C1 segment of cervical spinal cord (tissue), 14 donors: ENCODE measurements around the gene ALDH9A1.
A peak's percentile ranks its signal among the peaks of the same experiment; 100 is the strongest.
"Not testable (repeated sequence)": the region's sequence is repeated elsewhere in the genome, so short reads cannot be mapped to it uniquely, and the experiment has no call there.

ENCODE experiments used
- DNase-seq, 14 donors: peaks; one replicate each; lab custom pipeline; 2025; lab: John Stamatoyannopoulos, UW

The ALDH9A1 gene

GRCh38 chr1:165697881-165698760 lies at the start of gene ALDH9A1:
ALDH9A1 (minus strand) TSS chr1:165698562; CDS start chr1:165698558, 4 bp downstream.
- DNase-seq: peak; percentile 56 to 91 (median 80)

DNA sequence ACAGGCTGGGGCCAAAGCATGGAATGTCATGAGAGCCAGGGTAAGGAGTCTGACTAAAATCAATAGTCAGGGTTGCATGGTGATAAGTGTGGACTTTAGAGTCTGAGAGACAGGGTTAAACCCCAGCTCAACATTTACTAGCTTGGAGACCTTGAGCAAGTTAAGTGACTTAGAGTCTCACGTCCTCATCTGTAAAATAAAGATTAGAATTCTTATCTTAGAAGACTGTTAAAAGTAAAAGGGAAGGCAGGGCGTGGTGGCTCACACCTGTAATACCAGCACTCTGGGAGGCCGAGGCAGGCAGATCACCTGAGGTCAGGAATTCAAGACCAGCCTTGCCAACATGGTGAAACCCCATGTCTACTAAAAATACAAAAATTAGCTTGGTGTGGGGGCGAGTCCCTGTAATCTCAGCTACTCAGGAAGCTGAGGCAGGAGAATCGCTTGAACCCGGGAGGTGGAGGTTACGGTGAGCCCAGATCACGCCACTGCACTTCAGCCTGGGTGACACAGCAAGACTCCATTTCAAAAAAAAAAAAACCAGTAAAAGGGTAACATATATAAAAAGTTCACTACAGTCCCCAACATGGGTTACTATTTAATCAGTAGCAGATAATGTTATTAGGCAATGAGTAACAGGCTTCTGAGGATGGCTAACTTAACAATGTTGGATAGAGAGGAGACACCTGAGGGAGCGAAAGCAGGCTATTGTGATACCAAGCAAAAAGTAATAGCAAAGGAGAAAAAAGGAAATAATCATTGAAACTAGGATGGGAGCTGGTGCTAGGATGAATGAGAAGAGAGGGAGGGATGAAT lies 49.5 kb upstream of the ALDH9A1 start:
- no peak for DNase-seq

GRCh38 chr1:165744913-165745312 lies 46.6 kb upstream of the ALDH9A1 start:
- not testable (repeated sequence) for DNase-seq

- no peak for DNase-seq
Measured at GRCh38 chr1:165742194-165742593, 43.8 kb upstream of the ALDH9A1 start.

GRCh38 chr1:165738794-165739193 lies 40.4 kb upstream of the ALDH9A1 start:
- no peak for DNase-seq

DNA sequence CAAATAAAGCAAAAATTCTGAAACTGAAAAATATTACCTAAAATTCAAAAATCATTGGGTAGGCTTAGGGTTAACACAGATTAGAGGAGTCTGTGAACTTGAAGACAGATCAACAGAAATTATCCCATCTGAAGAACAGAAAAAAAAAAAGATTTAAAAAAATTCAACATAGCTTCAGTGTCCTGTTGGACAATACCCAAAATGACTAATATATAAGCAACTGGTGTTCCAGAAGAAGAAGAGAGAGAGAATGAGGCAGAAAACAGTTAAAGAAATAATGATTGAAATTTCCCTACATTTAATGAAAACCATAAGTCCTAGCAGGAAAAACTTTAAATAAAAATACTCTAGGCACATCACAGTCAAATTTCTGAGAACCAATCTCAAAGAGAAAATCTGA lies 38.8 kb upstream of the ALDH9A1 start:
- no peak for DNase-seq

DNA sequence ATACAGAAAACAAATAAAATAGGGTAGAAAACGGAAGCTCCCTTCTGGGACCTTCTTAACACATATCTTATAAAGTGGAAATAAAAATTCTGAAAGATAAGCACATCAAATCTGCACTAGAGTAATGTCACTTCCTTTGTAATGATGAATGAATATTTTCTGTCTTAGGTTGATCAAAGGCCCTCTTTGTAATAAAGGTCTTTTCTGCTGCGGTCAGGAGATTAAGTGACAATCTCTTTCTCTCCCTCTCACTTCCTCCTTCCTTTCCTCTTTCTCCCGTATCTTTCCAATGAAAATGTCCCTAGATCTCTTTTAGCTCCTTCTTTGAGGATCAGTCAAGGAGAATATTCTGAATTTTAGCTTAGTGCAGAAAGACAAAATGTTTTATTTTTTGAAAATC lies 36.5 kb upstream of the ALDH9A1 start:
- no peak for DNase-seq

DNA sequence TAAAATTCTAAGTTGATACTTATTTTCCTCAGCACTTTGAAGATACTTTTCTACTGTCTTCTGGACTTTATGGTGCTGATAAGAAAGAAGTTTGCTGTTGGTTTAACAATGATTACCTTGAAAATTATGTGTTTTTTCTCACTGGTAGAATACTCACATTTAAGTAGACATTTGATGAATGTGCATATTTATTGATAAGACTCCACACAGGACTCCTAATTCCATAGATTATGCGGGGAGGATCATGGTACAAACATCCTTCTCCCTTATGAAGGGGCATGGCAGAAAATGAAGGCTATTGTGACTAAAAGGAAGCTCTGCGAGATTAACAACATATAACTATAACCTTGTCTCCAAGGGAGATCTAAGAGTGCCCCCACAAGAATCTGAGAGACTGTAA lies 28.5 kb upstream of the ALDH9A1 start:
- no peak for DNase-seq

- no peak for DNase-seq
Measured at GRCh38 chr1:165726169-165726568, 27.8 kb upstream of the ALDH9A1 start.

DNA sequence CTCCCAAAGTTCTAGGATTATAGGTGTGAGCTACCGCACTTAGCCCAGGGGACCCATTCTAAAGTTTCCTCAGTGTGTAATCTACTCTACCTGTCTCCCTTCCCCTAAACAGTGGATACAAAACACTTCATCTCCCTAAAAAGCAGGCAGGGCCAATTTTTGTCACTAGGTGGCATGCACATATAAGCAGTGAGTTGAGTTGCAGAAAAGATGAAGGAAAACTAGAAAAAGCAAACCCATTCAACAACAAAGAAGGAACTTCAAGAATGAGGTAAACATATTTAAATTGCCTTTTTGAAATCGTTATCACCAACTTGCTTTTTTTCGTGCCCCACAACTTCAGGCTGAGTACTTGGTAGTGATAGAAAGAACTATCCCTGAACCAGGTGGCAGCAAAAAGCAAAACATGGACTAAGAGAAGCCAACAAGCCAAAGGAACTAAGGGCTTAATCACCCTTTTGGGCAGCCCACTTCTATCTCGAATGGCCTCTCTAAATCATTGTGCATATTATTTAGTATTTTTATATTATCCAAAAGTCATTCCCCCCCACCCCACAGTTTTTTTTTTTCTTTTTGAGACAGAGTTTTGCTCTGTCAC lies 19.7 kb upstream of the ALDH9A1 start:
- peak in 5 of 14 donors; percentile 2 to 13 (median 8) for DNase-seq

DNA sequence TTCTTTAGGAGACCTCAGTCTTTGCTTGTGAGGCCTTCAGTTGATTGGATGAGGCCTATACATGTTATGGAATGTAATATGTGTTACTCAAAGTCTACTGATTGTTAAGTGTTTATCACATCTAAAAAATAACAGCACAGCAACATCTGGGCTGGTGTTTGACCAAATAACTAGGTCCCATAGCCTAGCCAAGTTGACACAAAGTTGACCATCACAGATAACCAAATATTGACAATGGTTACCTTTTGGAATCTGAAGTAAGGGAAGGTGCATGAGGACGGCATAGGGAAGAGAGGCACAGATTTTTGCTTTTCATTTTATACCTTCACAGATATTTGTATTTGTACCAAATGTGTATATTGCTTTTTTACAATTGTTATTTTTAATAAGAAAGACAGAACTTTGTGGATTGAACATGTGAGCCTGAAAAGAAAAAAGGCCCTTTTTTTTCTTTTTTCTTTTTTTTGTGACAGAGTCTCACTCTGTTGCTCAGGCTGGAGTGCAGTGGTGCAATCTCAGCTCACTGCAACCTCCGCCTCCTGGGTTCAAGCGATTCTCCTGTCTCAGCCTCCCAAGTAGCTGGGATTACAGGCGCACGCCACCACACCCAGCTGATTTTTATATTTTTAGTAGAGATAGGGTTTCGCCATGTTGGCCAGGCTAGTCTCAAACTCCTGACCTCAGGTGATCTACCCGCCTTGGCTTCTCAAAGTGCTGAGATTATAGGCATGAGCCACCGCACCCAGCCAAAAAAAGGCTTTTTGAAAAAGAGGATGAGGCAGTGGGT lies 18.1 kb upstream of the ALDH9A1 start:
- not testable (repeated sequence) for DNase-seq

DNA sequence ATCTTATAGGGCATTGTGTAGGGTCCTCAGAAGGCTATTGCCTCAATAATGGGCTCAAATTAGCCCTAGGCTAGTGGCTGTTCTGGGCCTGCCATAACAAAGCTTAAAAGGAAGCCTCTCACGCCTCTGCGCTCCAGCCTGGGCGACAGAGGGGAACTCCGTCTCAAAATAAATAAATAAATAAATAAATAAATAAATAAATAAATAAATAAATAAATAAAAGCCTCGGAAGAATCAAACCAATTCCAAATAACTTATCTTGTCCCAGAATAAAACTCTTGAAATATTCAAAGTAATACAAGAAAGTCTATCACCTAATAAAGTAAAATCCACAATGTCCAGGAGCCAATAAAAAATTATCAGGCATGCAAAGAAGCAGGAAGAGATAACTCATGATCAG lies 14.4 kb upstream of the ALDH9A1 start:
- no peak for DNase-seq

GRCh38 chr1:165707984-165708706 lies 9.8 kb upstream of the ALDH9A1 start:
- DNase-seq: no peak

- no peak for DNase-seq
Measured at GRCh38 chr1:165703648-165704047, 5.3 kb upstream of the ALDH9A1 start.

DNA sequence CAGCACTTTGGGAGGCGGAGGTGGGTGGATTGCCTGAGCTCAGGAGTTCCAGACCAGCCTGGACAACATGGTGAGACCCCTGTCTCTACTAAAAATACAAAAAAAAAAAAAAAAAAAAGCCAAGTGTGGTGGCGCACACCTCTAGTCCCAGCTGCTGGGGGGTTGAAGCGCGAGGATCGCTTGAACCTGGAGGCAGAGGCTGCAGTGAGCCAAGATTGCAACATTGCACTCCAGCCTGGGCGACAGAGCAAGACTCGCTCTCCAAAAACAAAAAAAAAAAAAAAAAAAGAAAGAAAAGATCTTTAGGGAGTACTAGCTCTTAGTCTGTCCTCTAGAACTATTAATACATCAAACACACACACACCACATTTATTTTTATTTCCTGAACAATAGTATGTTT lies 3.6 kb upstream of the ALDH9A1 start:
- DNase-seq: peak in 1 of 14 donors; percentile 2

- no peak for DNase-seq
Measured at GRCh38 chr1:165699577-165699976, 1.2 kb upstream of the ALDH9A1 start.

DNA sequence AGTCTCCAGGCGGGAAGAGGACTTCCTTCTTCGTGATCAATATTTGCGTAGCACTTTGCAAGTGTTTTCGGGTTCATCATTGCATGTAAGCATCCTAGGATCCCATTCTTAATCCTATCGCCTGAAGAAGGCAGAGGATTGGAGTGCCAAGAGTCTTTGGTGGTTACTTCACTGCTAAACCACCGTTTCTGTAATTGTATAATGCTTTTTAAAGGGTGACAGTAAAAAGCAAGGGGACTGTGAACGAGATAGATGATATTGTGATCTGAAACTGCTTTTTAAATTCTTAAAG lies 345 bp upstream of the ALDH9A1 start:
- DNase-seq: no peak

GRCh38 chr1:165697491-165697880 lies 876 bp downstream of the ALDH9A1 start:
- DNase-seq: peak in 2 of 14 donors; percentile 20 to 30

DNA sequence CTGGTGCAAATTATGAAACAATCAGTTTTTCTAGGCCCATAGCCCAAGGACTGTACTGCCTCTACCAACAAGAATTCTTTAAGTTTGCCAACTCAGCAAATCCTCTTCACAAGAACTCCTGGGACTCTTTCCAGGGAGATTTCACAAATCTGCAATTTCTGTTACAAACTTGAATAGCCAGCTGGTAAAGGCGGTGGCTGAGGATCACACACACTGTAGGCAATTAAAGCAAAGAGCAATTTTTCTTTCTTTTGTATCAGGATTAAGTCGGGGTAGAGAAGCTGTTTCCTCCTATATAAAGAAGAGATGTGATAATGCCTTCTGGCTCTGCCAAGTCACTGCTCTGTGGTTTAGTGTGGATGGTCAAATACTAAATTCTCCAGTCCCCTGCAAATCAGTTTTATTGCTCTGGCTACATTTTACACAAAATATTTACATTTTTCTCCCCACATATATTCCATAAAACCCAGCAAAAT lies 1.7 kb downstream of the ALDH9A1 start:
- peak in 3 of 14 donors; percentile 1 to 21 (median 5) for DNase-seq

GRCh38 chr1:165695031-165695430 lies 3.3 kb downstream of the ALDH9A1 start:
- no peak for DNase-seq

GRCh38 chr1:165688046-165688445 lies 10.3 kb downstream of the ALDH9A1 start:
- no peak for DNase-seq
